K562 (cell line): Measurements from ENCODE around the gene CXCL13. TPM values are rescaled to one million over a fixed set of nuclear protein-coding genes. Genes with fewer than 3 reads are reported as not detected.

Experiments
- ATAC-seq: fragments of 200-7000 bp; cut with Tn5 transposase; 3 replicates; pipeline ENCODE4 v1.9.1; 2020; ENCODE audit warnings: moderate library complexity
- BruUV-seq: library from RNA; stranded (reverse); fragments of 400-500 nt; replicated peaks from 2 replicates; lab custom pipeline; 2021; lab: Mats Ljungman, UMichigan
- CTCF ChIA-PET: fragments of 300-600 bp; formaldehyde crosslinking; extraction: SDS; loops from one replicate; lab custom pipeline; 2021; ENCODE audit warnings: low intra/inter-chr PET ratio; lab: Yijun Ruan, JAX
- POLR2A ChIA-PET: fragments of 300-600, 350-650 bp; sonication (Branson Sonifier 250); formaldehyde crosslinking; extraction: SDS; loops from one replicate; lab custom pipeline; 2021; ENCODE audit warnings: antibody characterized with exemption, inconsistent platforms; lab: Yijun Ruan, JAX
- DNase-seq, 4 experiments: peaks; one replicate each; pipeline versions ENCODE4 v3.0.0 to v3.0.0-alpha.2; 2011 to 2018; ENCODE audit warnings: low spot score in 3 of 4, mixed read lengths in 3 of 4; ENCODE audit errors: extremely low read depth in 1 of 4
- FAIRE-seq: peaks from 2 replicates; lab custom pipeline; 2011; peaks lifted over from hg19 to GRCh38; lab: Jason Lieb, UNC
- H2AFZ ChIP-seq: 2 replicates; pipeline ENCODE4 v1.6.0; 2011; ENCODE audit warnings: low read depth, low read length, control low read depth, inconsistent platforms
- H3K27ac ChIP-seq: fragments of 200-600 bp; 3 replicates; pipeline ENCODE4 v1.8.0; 2011; ENCODE audit warnings: low read depth, mild to moderate bottlenecking, control low read depth, inconsistent platforms, low read length, moderate library complexity, mixed read lengths; ENCODE audit errors: extremely low read depth
- H3K27me3 ChIP-seq, 2 experiments: fragments of 300-600 bp in 1 of 2; 2 replicates in 1 of 2; 3 replicates in 1 of 2; pipeline versions ENCODE4 v1.6.0 to v1.8.0; 2011; ENCODE audit warnings: inconsistent platforms in 2 of 2, low read length in 2 of 2, mild to moderate bottlenecking in 1 of 2, mixed read lengths in 1 of 2, moderate library complexity in 1 of 2; ENCODE audit not compliant: control insufficient read depth in 2 of 2, insufficient read depth in 2 of 2
- H3K36me3 ChIP-seq: fragments of 300-600 bp; 3 replicates; pipeline ENCODE4 v1.8.0; 2011; ENCODE audit warnings: mild to moderate bottlenecking, low read length, inconsistent platforms; ENCODE audit not compliant: control insufficient read depth, insufficient read depth
- H3K4me1 ChIP-seq, 2 experiments: fragments of 200-600 bp in 1 of 2; replicated peaks in 1 of 2; 2 replicates in 1 of 2; 3 replicates in 1 of 2; pipeline versions ENCODE4 v1.5.1 to v1.8.0; 2011; ENCODE audit warnings: inconsistent platforms in 2 of 2, low read length in 2 of 2, mild to moderate bottlenecking in 1 of 2, mixed read lengths in 1 of 2, moderate library complexity in 1 of 2; ENCODE audit not compliant: control insufficient read depth in 2 of 2, insufficient read depth in 2 of 2
- H3K4me2 ChIP-seq: 2 replicates; pipeline ENCODE4 v1.6.1; 2011; ENCODE audit warnings: low read length, control low read depth, inconsistent platforms, mixed read lengths; ENCODE audit not compliant: insufficient read depth
- H3K4me3 ChIP-seq: fragments of 200-600 bp; sonication (generic), shearing (Covaris generic); 2 replicates; pipeline ENCODE4 v1.5.1; 2016; ENCODE audit warnings: control low read depth, inconsistent platforms
- H3K79me2 ChIP-seq: fragments of 200-600 bp; 3 replicates; pipeline ENCODE4 v1.8.0; 2011; ENCODE audit warnings: low read length, inconsistent platforms; ENCODE audit not compliant: control insufficient read depth, insufficient read depth
- H3K9ac ChIP-seq, 2 experiments: 2 replicates each; pipeline versions ENCODE4 v1.6.0 to v1.6.1; 2011; ENCODE audit warnings: low read depth in 2 of 2, low read length in 2 of 2, control low read depth in 1 of 2, inconsistent platforms in 1 of 2, mild to moderate bottlenecking in 1 of 2, mixed read lengths in 1 of 2; ENCODE audit not compliant: insufficient read depth in 1 of 2
- H3K9me1 ChIP-seq: one replicate; pipeline ENCODE4 v1.6.0; 2011; ENCODE audit warnings: inconsistent platforms, mild to moderate bottlenecking, low read length, moderate library complexity; ENCODE audit not compliant: control insufficient read depth, insufficient read depth
- H3K9me3 ChIP-seq: replicated peaks from 2 replicates; pipeline ENCODE4 v1.5.1; 2011; ENCODE audit warnings: low read depth, low read length, inconsistent platforms; ENCODE audit not compliant: control insufficient read depth, insufficient read depth
- H4K20me1 ChIP-seq: replicated peaks from 2 replicates; pipeline ENCODE4 v1.6.1; 2011; ENCODE audit warnings: low read length, inconsistent platforms, mixed read lengths; ENCODE audit not compliant: control insufficient read depth, insufficient read depth
- ARID1B ChIP-seq: fragments of 450-650 bp; IDR thresholded peaks from 2 replicates; pipeline ENCODE4 v1.6.1; 2016; ENCODE audit warnings: antibody characterized with exemption, mild to moderate bottlenecking, inconsistent platforms
- ATF2 ChIP-seq: sonication (generic); formaldehyde crosslinking; IDR thresholded peaks from 2 replicates; pipeline ENCODE4 v1.8.1; 2022; ENCODE audit warnings: missing genetic modification reagents
- BRF2 ChIP-seq: IDR thresholded peaks from 3 replicates; pipeline ENCODE4 v1.6.1; 2011; ENCODE audit warnings: borderline replicate concordance, mild to moderate bottlenecking; ENCODE audit not compliant: insufficient read length, insufficient read depth
- HDGF ChIP-seq: fragments of 450-650 bp; IDR thresholded peaks from 2 replicates; pipeline ENCODE4 v1.6.1; 2016
- KAT2B ChIP-seq: IDR thresholded peaks from one replicate; pipeline ENCODE4 v1.6.1; 2012; ENCODE audit warnings: low read depth, mild to moderate bottlenecking, control low read depth, inconsistent platforms, low read length, moderate library complexity
- KAT7 ChIP-seq: sonication (generic); formaldehyde crosslinking; IDR thresholded peaks from 2 replicates; pipeline ENCODE4 v1.8.0; 2022; ENCODE audit warnings: missing genetic modification reagents, mild to moderate bottlenecking, borderline replicate concordance
- MTA3 ChIP-seq: fragments of 450-650 bp; formaldehyde crosslinking; IDR thresholded peaks from 2 replicates; pipeline ENCODE4 v1.6.1; 2017; ENCODE audit warnings: mild to moderate bottlenecking, borderline replicate concordance
- NBN ChIP-seq: fragments of 450-650 bp; IDR thresholded peaks from 2 replicates; pipeline ENCODE4 v1.6.1; 2016; ENCODE audit warnings: low read depth, mild to moderate bottlenecking
- POU5F1 ChIP-seq: fragments of 150-350 bp; IDR thresholded peaks from 2 replicates; pipeline ENCODE4 v1.6.1; 2014; ENCODE audit warnings: borderline replicate concordance, low read length, low read depth, mild to moderate bottlenecking; ENCODE audit not compliant: partially characterized antibody
- YBX1 ChIP-seq: fragments of 450-650 bp; IDR thresholded peaks from 2 replicates; pipeline ENCODE4 v1.7.1; 2016; ENCODE audit warnings: mild to moderate bottlenecking
- ZBTB2 ChIP-seq: fragments of 450-650 bp; IDR thresholded peaks from 2 replicates; pipeline ENCODE4 v1.6.1; 2016; ENCODE audit warnings: antibody characterized with exemption
- ZC3H4 ChIP-seq: sonication (generic); formaldehyde crosslinking; IDR thresholded peaks from 2 replicates; pipeline ENCODE4 v1.9.0; 2021; ENCODE audit warnings: missing genetic modification reagents, borderline replicate concordance
- ZNF668 ChIP-seq: fragments of 250-450 bp; sonication (Bioruptor Pico); IDR thresholded peaks from 2 replicates; pipeline ENCODE4 v1.8.0; 2022; ENCODE audit warnings: mild to moderate bottlenecking, inconsistent platforms
- ZZZ3 ChIP-seq: fragments of 450-650 bp; IDR thresholded peaks from 2 replicates; pipeline ENCODE4 v1.6.1; 2016; ENCODE audit warnings: antibody characterized with exemption, mild to moderate bottlenecking, moderate library complexity
- WGBS: fragments of 100-300 bp; shearing (Covaris generic); methylation state at CpG from one replicate; pipeline ENCODE4 v1.1.6; 2016; ENCODE audit warnings: low coverage, mixed read lengths; ENCODE audit not compliant: insufficient coverage; ENCODE audit errors: missing lambda C conversion rate; 5-methylcytosine and 5-hydroxymethylcytosine counted together
- in situ Hi-C: fragments of 300-500 bp; cut with MboI; formaldehyde crosslinking; loops from 4 replicates; pipeline ENCODE4 v1.15.0; 2018; ENCODE audit warnings: inconsistent platforms, mixed read lengths
- intact Hi-C: fragments of 100-400 bp; cut with micrococcal nuclease; formaldehyde crosslinking; loops from 2 replicates; pipeline ENCODE4 v1.14.2; 2022
- polyA plus RNA-seq, 8 experiments: library from polyadenylated mRNA; depleted of rRNA in 4 of 8; stranded (reverse) in 5 of 8; unstranded in 3 of 8; fragments of >200 nt; fragmentation: Nextera tagmentation in 2 of 8; fragmentation: Illumina TruSeq in 1 of 8; extraction: Ambion mirVana in 2 of 8; extraction: Trizol in 1 of 8; gene quantifications; 2 replicates each; pipeline versions ENCODE4 v1.2.1 to v1.2.3, GENCODE V29; 2011 to 2014; ENCODE audit warnings: inconsistent platforms in 1 of 8, missing spikeins in 1 of 8
- total RNA-seq, 7 experiments: library from RNA; depleted of rRNA in 6 of 7; stranded (reverse); fragments of >200 nt in 6 of 7; fragmentation: Illumina TruSeq in 2 of 7; extraction: Trizol in 2 of 7; gene quantifications; 2 replicates each; pipeline versions ENCODE4 v1.2.1 to v1.2.3, GENCODE V29; 2011 to 2021; ENCODE audit warnings: low replicate concordance in 1 of 7

The CXCL13 gene
- total and polyA plus RNA-seq, 9 of the 15 experiments (the other 6 are each of a cell fraction or from before 2014, with no cell fraction given): not detected

- peaks cover 0 to 8% of the 10 kb centered on the region in 2 experiments; a peak in 2 of 5 replicates for H3K27me3 ChIP-seq
- intact Hi-C loops: no loop called here
- H3K9me3 ChIP-seq: no peaks in the 10 kb centered on the region
- no peak overlapping the region for H3K9ac ChIP-seq
- no peak overlapping the region for H2AFZ ChIP-seq
- POLR2A ChIA-PET: no interaction called here
- 2% methylated on average over 3 of the region's 3 CpGs for WGBS
- DNase-seq: no peak
- TF ChIP-seq MTA3: no peak
- no TSS peak for BruUV-seq
- no peaks in the 10 kb centered on the region for H3K9me1 ChIP-seq
- FAIRE-seq: no peak
- in situ Hi-C loops: no loop called here
- no peaks in the 10 kb centered on the region for H4K20me1 ChIP-seq
- no peaks in the 10 kb centered on the region for H3K36me3 ChIP-seq
- ATAC-seq: no peak
- no peaks in the 10 kb centered on the region for H3K79me2 ChIP-seq
- CTCF ChIA-PET: no interaction called here
- no peak overlapping the region for H3K4me3 ChIP-seq
- H3K27ac ChIP-seq: no peak overlapping the region
- no peak overlapping the region for H3K4me2 ChIP-seq
- no peaks in the 10 kb centered on the region for H3K4me1 ChIP-seq
Measured at GRCh38 chr4:77590482-77590881, 15.1 kb upstream of the CXCL13 start.

- CTCF ChIA-PET: no interaction called here
- Histone ChIP-seq H4K20me1 (no peaks in the 10 kb centered on the region), H2AFZ (no peak overlapping the region), H3K9ac (no peak overlapping the region), H3K4me3 (no peak overlapping the region), H3K4me2 (no peak overlapping the region), H3K27ac (no peak overlapping the region), H3K4me1 (no peaks in the 10 kb centered on the region), H3K79me2 (no peaks in the 10 kb centered on the region), H3K9me3 (no peaks in the 10 kb centered on the region), H3K27me3 (peaks cover 0 to 11% of the 10 kb centered on the region in 2 experiments; a peak in 2 of 5 replicates), H3K9me1 (no peaks in the 10 kb centered on the region), H3K36me3 (no peaks in the 10 kb centered on the region)
- intact Hi-C loops: no loop called here
- FAIRE-seq: no peak
- ATAC-seq: no peak
- 0% methylated on average over 1 of the region's 1 CpG for WGBS
- no peak for DNase-seq
- in situ Hi-C loops: no loop called here
- POLR2A ChIA-PET: no interaction called here
- no TSS peak for BruUV-seq
- TF ChIP-seq ARID1B (no peak), ZBTB2 (no peak), BRF2 (no peak), KAT2B (no peak), KAT7 (no peak), POU5F1 (no peak), NBN (no peak), ZZZ3 (no peak), HDGF (no peak), ZNF668 (no peak), ZC3H4 (CRISPR knock-in tag) (no peak), YBX1 (no peak), ATF2 (CRISPR knock-in tag) (no peak)
Measured at GRCh38 chr4:77591532-77591931, 14.1 kb upstream of the CXCL13 start.
